Mucosa of rectum (tissue), 2 donors: Measurements from ENCODE around the gene CRYL1.

Source experiments
- H3K27ac ChIP-seq, 2 donors: one replicate each; pipeline ENCODE4 v1.7.0; 2013; ENCODE audit warnings: inconsistent platforms in 2 of 2, low read depth in 2 of 2, low read length in 2 of 2
- H3K27me3 ChIP-seq, 2 donors: one replicate each; pipeline ENCODE4 v1.7.0; 2013; ENCODE audit warnings: low read length in 2 of 2; ENCODE audit not compliant: control insufficient read depth in 2 of 2, insufficient read depth in 2 of 2
- H3K36me3 ChIP-seq, 2 donors: one replicate each; pipeline ENCODE4 v1.7.0; 2013; ENCODE audit warnings: low read length in 2 of 2; ENCODE audit not compliant: control insufficient read depth in 2 of 2, insufficient read depth in 2 of 2
- H3K4me1 ChIP-seq, 2 donors: one replicate each; pipeline ENCODE4 v1.7.0; 2013; ENCODE audit warnings: low read length in 2 of 2, mild to moderate bottlenecking in 1 of 2; ENCODE audit not compliant: control insufficient read depth in 2 of 2, insufficient read depth in 2 of 2
- H3K4me3 ChIP-seq, 2 donors: one replicate each; pipeline ENCODE4 v1.7.0; 2013; ENCODE audit warnings: low read length in 2 of 2
- H3K9ac ChIP-seq, 2 donors: one replicate each; pipeline ENCODE4 v1.7.0; 2013; ENCODE audit warnings: low read length in 2 of 2, low read depth in 1 of 2, mild to moderate bottlenecking in 1 of 2
- H3K9me3 ChIP-seq, 2 donors: one replicate each; pipeline ENCODE4 v1.7.0; 2013; ENCODE audit warnings: low read length in 2 of 2; ENCODE audit not compliant: control insufficient read depth in 2 of 2
- donor health status: healthy.
- donor health status: Normal muscosa, but diverticular disease.

CRYL1 gene

DNA sequence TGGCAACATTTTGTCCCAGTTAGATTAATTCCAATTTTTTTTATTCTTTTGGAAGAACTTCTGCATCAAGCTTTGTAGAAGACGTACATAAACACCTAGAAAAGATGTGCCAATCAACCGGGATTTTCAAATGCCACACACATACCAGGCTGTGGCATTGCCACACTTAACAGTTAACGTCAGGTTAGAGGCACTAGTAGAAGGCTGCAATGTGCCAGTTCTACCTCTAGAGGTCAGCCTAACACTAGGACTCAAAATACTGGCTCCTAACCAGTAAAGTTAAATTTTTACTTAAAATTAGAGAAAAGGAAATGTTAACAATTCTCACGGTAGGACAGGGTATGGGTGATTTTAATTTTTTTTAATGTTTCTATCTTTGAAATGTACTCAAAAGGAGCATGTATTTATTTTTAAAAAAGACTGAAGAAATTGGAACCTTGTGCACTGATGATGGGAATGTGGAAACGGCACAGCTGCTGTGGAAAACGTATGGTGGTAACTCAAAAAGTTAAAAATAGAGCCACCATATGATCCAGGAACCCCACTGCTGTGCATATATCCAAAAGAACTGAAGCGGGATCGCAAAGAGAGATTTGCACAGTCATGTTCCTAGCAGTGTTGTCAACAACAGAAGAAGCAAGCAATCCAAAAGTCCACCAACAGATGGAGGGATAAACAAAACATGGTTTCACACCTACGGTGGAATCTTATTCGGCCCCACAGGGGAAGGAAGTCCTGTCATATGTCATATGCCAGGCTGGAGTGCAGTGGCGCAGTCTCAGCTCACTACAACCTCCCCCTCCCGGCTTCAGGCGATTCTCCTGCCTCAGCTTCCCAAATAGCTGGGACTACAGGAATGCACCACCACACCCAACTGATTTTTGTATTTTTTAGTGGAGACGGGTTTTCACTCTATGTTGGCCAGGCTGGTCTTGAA is 30.3 kb downstream of the CRYL1 start:
- Histone ChIP-seq H3K27me3 (no peaks in the 10 kb centered on the region), H3K27ac (no peak overlapping the region), H3K4me3 (peak overlapping the region; percentile 20 to 50), H3K9me3 (no peaks in the 10 kb centered on the region), H3K4me1 (peaks cover 4 to 9% of the 10 kb centered on the region in 2 donors), H3K36me3 (peaks cover 0 to 2% of the 10 kb centered on the region in 2 donors), H3K9ac (peak overlapping the region; percentile 9 to 36)

DNA sequence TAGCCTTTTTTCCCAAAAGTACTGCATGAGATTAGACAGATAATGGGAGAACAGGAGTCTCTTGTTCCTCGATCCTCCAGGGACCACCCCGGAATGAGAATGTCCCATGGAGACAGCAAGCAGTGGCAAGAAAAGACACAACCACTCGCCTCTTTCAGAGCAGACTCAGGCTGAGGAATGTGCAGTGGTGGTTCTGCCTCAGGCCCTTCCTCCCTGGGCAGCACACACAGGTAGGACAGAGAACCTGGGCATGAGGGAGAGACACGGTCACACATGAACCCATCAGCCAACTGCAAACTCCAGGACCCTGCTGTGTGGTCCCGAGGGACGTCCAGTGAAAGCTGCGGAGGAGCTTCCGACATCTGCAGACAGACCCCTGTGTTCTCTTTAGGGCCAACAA is 31.0 kb downstream of the CRYL1 start:
- H3K4me3 ChIP-seq = no peak overlapping the region
- H3K36me3 ChIP-seq = no peaks in the 10 kb centered on the region
- H3K27me3 ChIP-seq = no peaks in the 10 kb centered on the region
- no peak overlapping the region for H3K27ac ChIP-seq
- H3K4me1 ChIP-seq = peaks cover 4 to 9% of the 10 kb centered on the region in 2 donors
- H3K9me3 ChIP-seq = no peaks in the 10 kb centered on the region
- no peak overlapping the region for H3K9ac ChIP-seq

DNA sequence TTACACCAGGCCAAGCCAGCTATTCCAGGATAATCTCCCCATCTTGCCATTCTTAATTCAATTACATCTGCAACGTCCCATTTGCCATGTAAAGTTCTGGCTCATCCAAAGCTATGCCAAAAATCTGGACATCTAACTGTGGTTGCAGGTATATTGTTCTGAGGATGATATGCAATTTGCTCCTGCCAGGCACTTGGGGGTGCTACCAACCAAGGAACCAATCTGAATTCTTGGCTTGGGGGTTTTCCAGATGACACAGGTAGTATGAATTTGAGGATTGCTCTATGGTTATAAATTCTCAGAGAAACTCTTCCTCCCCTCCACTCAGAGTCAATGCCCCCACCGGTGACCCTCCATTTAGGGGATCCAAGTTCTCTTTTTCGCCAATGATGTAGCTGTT is 33.0 kb downstream of the CRYL1 start:
- H3K36me3 ChIP-seq = peaks cover 6 to 14% of the 10 kb centered on the region in 2 donors
- no peaks in the 10 kb centered on the region for H3K27me3 ChIP-seq
- no peak overlapping the region for H3K9ac ChIP-seq
- H3K27ac ChIP-seq = no peak overlapping the region
- peaks cover 4 to 9% of the 10 kb centered on the region in 2 donors for H3K4me1 ChIP-seq
- no peak overlapping the region for H3K4me3 ChIP-seq
- H3K9me3 ChIP-seq = no peaks in the 10 kb centered on the region

DNA sequence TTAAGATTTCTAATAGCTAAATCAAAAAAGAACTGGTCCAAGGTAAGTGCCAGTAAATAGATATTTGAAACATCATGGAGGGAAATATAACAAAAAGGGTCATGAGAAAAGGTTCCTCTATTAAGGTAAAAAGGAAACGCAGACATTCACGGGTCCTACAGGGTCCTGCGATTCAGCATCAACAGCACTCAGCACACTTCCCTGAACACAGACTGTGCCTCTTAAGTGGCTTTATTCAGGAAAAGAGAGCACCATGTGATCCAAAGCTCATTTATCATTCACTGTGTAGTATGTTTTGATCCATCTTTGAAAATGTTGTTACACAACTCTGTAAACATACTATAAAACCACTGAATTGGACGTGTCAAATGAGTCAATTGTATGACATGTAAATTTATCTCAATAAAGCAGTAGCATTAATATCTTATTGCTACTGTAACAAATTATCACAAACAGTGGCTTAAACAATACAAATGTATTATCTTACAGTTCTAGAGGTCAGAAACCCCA is 33.7 kb downstream of the CRYL1 start:
- no peaks in the 10 kb centered on the region for H3K27me3 ChIP-seq
- H3K36me3 ChIP-seq = peaks cover 6 to 14% of the 10 kb centered on the region in 2 donors
- no peak overlapping the region for H3K4me3 ChIP-seq
- H3K9me3 ChIP-seq = no peaks in the 10 kb centered on the region
- H3K27ac ChIP-seq = no peak overlapping the region
- no peak overlapping the region for H3K9ac ChIP-seq
- H3K4me1 ChIP-seq = peaks cover 4 to 9% of the 10 kb centered on the region in 2 donors

DNA sequence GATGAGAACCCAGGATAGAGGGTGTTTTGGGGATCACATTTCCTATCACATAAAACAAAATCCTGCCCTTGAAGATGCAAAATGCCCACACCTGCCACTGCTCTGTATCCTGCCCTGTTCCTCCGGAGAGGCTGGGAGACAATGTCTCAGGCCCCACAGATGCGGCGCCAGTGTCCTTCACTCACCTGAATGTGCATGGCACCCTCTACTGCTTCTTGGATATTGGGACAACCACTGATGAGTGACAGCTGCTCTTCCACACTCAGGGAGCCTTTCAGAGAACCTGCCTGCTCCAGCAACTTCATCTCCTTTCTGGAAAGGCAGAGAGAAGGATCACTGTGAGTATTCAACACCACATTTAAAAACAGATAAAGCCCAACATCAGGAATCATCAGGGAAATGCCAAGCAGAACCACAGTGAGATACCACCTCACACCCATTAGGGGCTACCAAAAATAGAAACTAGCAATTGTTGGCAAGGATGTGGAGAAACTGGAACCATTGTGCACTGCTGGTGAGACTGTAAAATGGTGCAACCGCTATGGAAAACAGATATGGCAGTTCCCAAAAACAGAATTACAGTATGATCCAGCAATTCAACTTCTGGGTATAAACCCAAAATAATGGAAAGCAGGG is 36.4 kb downstream of the CRYL1 start:
- H3K9ac ChIP-seq = no peak overlapping the region
- no peaks in the 10 kb centered on the region for H3K4me1 ChIP-seq
- H3K4me3 ChIP-seq = no peak overlapping the region
- H3K36me3 ChIP-seq = peaks cover 6 to 18% of the 10 kb centered on the region in 2 donors
- no peaks in the 10 kb centered on the region for H3K9me3 ChIP-seq
- no peak overlapping the region for H3K27ac ChIP-seq
- H3K27me3 ChIP-seq = no peaks in the 10 kb centered on the region

DNA sequence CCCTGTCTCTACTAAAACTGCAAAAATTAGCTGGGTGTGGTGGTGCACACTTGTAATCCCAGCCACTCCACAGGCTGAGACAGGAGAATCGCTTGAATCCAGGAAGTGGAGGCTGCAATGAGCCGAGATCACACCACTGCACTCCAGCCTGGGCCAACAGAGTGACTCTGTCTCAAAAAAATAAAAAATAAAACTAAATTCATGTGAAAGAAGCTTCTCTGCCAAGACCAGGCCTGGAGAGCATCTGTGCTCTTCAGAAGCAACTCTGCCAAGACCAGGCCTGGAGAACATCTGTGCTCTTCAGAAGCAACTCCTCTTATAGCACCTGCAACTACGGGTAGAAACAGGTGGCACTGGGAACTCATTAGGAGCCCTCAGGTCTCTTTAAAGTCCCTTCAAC is 37.7 kb downstream of the CRYL1 start:
- no peak overlapping the region for H3K9ac ChIP-seq
- peaks cover 6 to 18% of the 10 kb centered on the region in 2 donors for H3K36me3 ChIP-seq
- no peak overlapping the region for H3K4me3 ChIP-seq
- no peaks in the 10 kb centered on the region for H3K9me3 ChIP-seq
- H3K4me1 ChIP-seq = no peaks in the 10 kb centered on the region
- H3K27me3 ChIP-seq = no peaks in the 10 kb centered on the region
- no peak overlapping the region for H3K27ac ChIP-seq

DNA sequence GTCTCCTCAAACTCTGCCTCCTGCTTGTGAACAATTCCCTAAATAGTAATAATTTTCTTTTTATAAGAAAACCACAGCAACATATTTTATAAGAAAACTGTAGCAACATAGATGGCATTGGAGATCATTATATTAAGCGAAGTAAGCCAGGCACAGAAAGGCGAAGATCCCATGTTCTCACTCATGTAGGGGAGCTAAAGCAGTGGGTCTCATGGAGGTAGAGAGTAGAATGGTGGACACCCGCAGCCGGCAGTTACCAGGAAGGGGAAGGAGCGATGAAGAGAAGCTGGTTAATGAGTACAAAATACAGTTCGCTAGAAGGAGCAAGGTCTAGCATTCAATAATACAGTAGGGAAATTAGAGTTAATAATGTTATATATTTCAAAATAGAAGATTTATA is 42.9 kb downstream of the CRYL1 start:
- H3K4me1 ChIP-seq = no peaks in the 10 kb centered on the region
- H3K9ac ChIP-seq = no peak overlapping the region
- H3K4me3 ChIP-seq = no peak overlapping the region
- H3K27me3 ChIP-seq = no peaks in the 10 kb centered on the region
- H3K36me3 ChIP-seq = peaks cover 2 to 8% of the 10 kb centered on the region in 2 donors
- no peaks in the 10 kb centered on the region for H3K9me3 ChIP-seq
- H3K27ac ChIP-seq = no peak overlapping the region

DNA sequence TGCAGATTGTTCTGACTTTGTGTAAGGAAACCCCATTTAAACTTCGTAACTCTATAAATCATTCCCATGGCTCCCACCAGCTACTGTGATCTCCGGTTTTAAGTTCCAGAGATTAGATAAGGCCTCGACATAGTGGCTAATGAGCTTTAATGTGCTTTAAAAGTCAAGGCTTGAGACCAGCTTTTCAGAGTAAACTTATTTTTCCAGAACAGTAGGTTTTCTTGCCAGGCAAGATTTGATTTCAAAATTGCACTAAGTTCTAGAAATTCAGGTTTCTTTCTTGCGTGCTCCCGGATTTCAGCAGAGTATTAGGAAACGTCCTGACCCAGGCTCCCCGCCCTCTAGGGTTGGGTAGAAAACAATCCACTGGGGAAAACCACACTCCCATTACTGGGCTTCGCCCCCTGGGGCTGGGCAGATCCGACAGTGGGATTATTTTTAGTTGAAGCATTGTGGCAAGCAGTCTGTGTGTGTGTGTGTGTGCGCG is 43.3 kb downstream of the CRYL1 start:
- Histone ChIP-seq H3K27ac (no peak overlapping the region), H3K9me3 (no peaks in the 10 kb centered on the region), H3K36me3 (peaks cover 2 to 8% of the 10 kb centered on the region in 2 donors), H3K27me3 (no peaks in the 10 kb centered on the region), H3K4me3 (no peak overlapping the region), H3K9ac (no peak overlapping the region), H3K4me1 (no peaks in the 10 kb centered on the region)

GRCh38 chr13:20477394-20477793 is 48.3 kb downstream of the CRYL1 start:
- no peaks in the 10 kb centered on the region for H3K4me1 ChIP-seq
- H3K27me3 ChIP-seq = no peaks in the 10 kb centered on the region
- no peak overlapping the region for H3K9ac ChIP-seq
- H3K4me3 ChIP-seq = no peak overlapping the region
- peaks cover 13% of the 10 kb centered on the region in 2 donors for H3K36me3 ChIP-seq
- H3K27ac ChIP-seq = no peak overlapping the region
- no peaks in the 10 kb centered on the region for H3K9me3 ChIP-seq
